GM18951 (cell line): ENCODE measurements around the gene DBNL.

Experiments
- POLR2A ChIP-seq: IDR thresholded peaks from 4 replicates; pipeline ENCODE4 v1.6.1; 2011; ENCODE audit warnings: mild to moderate bottlenecking; ENCODE audit not compliant: insufficient read length, insufficient read depth; ENCODE audit errors: extremely low read depth
- in situ Hi-C: fragments of 300-500 bp; cut with MboI; formaldehyde crosslinking; loops from one replicate; pipeline ENCODE4 v1.12.0; 2022; ENCODE audit warnings: low sequenced_read_pairs, mixed read lengths, inconsistent platforms; ENCODE audit not compliant: unreplicated experiment

The DBNL gene

DNA sequence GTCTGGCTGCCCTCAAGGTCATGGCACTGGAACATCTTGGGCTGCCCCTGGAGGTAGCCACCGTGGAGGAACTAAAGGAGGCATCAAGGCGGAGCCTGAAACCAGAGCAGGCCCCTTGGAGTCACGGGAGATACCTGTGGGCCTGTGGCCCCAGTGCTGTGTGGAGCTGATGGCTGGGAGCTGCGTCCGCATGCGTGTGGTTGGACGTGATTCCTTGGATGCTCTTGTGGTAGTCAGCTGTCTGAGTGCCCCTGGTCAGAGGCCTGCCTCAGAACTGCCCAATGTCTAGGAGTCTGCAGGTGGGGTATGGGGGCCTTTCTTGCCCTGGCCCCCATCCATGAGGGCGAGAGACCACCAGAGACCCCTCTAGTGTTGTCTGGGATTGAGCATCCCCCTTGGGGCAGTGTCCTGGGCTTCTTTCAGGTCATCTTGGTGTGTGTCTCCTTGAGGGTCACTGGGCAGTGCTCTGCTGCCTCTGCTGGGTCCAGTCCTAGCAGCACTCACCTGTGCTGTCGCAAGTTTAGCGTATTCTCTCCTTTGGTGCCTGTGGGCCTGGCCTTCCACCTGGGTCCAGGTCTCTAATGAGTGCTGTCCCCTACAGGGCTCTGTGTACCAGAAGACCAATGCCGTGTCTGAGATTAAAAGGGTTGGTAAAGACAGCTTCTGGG lies 12.8 kb downstream of the DBNL start:
- in situ Hi-C loops = no loop called here
- TF ChIP-seq POLR2A = no peak

- in situ Hi-C loops = no loop called here
- TF ChIP-seq POLR2A = no peak
These were observed 13.6 kb downstream of the DBNL start for GRCh38 chr7:44057849-44058758.

- no peak for TF ChIP-seq POLR2A
- in situ Hi-C loops = no loop called here
These were observed 14.3 kb downstream of the DBNL start for GRCh38 chr7:44058759-44059218.

GRCh38 chr7:44059219-44060090 lies 15.0 kb downstream of the DBNL start:
- in situ Hi-C loops = no loop called here
- TF ChIP-seq POLR2A = no peak

DNA sequence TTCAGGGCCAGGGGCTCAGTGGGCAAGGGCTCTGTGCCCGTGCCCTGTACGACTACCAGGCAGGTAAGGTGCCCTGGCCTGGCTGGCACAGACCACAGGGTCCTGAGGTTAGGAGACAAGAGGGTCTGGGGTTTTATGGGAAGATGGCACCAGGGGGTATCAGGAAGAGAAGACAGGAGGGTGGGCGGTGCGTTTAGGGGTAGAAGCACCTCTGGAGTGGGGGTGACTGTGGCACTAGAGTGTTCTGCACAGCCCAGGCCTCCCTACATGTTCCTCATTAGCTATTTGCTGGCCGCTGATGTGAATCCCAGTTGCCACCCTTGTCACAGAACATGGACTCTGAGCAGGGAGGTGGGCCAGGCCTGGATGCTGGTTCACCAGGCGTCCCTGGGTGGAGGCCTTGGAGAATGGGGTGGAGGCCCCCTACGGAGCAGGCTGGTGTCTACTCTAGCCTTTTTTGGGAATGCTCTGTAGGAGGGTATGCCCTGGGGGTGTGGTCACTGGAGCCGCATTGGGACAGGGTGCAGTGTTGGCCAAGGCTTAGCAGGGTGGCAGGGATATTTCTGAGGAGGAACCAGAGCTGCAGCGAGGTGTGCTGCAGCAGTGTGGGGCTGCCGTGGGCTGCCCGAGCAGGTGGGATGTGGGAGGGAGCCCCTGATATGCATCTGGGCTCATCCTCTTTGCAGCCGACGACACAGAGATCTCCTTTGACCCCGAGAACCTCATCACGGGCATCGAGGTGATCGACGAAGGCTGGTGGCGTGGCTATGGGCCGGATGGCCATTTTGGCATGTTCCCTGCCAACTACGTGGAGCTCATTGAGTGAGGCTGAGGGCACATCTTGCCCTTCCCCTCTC lies 15.8 kb downstream of the DBNL start:
- in situ Hi-C loops = no loop called here
- TF ChIP-seq POLR2A = no peak

GRCh38 chr7:44060948-44061644 lies 16.6 kb downstream of the DBNL start:
- in situ Hi-C loops = no loop called here
- TF ChIP-seq POLR2A = no peak

DNA sequence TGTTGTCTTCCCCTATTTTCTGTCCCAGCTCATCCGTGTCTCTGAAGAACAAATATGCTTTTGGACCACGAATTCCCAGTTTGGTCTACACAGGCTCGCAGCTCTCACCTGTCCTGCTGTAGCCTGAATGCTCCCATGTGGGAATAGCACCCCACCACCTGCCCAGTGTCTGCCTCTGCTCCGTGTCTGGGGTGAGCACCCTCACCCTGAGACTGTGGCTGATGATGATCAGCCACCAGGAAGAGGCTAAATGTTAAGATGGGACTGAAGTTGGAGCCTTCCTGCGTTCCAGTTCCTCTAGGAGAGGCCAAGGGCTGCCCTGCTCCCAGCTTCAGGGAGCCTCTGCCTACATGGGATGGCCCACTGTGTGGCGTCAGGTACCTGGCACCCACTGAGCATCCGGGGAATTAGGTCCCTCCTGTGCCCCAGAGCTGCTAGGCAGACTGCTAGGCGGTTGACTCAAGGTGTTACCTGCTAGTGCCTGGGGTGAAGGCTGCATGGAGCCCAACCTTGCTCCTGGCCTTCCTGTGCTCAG lies 17.2 kb downstream of the DBNL start:
- no peak for TF ChIP-seq POLR2A

DNA sequence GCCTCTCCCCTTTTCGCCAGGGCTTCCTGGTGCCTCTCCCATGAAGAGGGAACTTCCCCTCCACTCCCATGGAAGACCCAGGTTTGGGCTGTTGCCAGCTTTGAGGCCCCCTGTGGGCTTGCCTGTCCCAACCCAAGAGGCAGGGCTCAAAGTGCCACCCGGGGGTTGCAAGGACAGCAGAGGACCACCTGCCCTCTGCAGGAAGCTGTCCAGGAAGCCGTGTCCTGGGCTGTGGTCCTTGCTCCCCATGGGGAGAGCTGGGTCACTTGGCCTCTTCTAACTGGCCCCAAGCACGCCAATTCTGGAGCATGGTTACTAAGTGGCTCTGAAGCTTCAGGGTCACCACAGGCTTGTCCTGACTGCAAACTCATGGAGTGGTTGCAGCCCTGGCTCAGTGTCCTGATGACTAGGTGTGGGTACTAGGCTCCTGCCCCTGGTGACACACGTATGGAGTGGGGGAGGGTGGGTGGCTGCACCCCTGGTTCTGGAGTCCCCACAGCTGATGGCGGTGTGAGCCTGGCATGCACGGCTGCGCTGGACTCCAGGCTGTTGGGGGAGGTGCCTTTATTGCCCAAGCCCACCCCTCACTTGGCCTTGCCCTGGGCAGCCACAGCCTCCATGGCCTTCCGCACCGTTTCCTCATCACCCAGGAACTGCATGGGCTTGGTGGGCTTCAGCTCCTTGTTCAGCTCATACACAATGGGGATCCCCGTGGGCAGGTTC lies 17.8 kb downstream of the DBNL start:
- TF ChIP-seq POLR2A = peak; percentile 22
- in situ Hi-C loops = no loop called here

More for the DNA sequence above, 17.2 kb downstream of the DBNL start:
- in situ Hi-C loops = no loop called here

DNA sequence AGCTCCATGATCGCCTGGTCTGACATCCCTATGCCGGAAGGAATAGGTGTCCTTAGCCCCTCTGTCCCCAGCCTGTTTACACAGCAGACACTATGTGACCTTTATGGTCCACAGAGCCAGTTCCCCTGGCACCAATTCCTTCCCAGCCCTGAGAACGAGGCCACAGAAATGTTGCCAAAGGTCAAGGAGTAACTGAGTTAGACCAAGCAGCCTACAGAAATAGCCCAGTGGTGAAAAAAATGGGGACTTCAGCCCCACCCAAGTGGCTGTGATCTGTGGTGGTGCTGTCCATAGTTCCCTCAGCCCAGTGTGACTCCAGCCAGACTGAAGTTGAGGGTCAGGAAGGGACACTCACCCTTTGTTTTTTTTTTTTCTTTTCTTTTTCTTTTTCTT lies 18.4 kb downstream of the DBNL start:
- TF ChIP-seq POLR2A = no peak
- in situ Hi-C loops = no loop called here

DNA sequence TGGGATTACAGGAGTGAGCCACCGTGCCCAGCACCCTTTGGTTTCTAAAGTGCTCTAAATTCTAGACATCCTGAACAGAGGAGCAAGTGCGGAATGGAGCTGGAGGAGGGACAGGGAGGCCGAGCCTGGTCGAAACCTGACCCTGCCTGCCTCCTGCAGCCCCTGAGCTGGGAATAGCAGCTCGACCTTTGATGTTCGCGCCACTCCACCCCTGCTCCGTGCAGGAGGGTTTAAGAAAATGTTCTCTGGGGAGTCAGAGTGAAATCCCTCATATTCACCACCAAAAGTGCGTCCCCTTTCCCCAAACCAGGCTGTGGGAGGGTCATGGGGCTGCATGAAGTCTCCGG lies 19.0 kb downstream of the DBNL start:
- in situ Hi-C loops = no loop called here
- TF ChIP-seq POLR2A = no peak
